Activated T-cell treated with anti-CD3 and anti-CD28 coated beads, Interleukin-2, amount 50 U/mL, for 72 hours (primary cell): Measurements from ENCODE around the gene NDUFC2. TPM values are rescaled to one million over a fixed set of nuclear protein-coding genes. Genes with fewer than 3 reads are reported as not detected.

Experiments
- ATAC-seq, 2 donors: fragments of 150-1000 bp; cut with Tn5 transposase; replicated peaks in 1 of 2; 2 replicates each; pipeline ENCODE4 v1.10.0; 2021; ENCODE audit warnings: moderate library complexity in 2 of 2, mild to moderate bottlenecking in 1 of 2
- DNase-seq, 2 donors: peaks; one replicate each; pipeline ENCODE4 v3.0.0; 2021 to 2022; ENCODE audit warnings: mixed read lengths in 1 of 2
- H3K27ac Mint-ChIP-seq: one replicate; pipeline ENCODE4 v1.8.0; 2022; ENCODE audit warnings: mild to moderate bottlenecking, moderate library complexity, mixed read lengths
- H3K27me3 Mint-ChIP-seq: one replicate; pipeline ENCODE4 v1.8.0; 2022; ENCODE audit warnings: low read depth, mixed read lengths
- H3K36me3 Mint-ChIP-seq, 2 donors: one replicate each; pipeline ENCODE4 v1.8.0; 2022; ENCODE audit warnings: mixed read lengths in 2 of 2, mild to moderate bottlenecking in 1 of 2; ENCODE audit not compliant: insufficient read depth in 2 of 2
- H3K4me1 Mint-ChIP-seq: one replicate; pipeline ENCODE4 v1.8.0; 2022; ENCODE audit warnings: low read depth, mixed read lengths
- H3K4me3 Mint-ChIP-seq, 2 donors: one replicate each; pipeline ENCODE4 v1.8.0; 2022; ENCODE audit warnings: mild to moderate bottlenecking in 2 of 2, mixed read lengths in 2 of 2, moderate library complexity in 2 of 2
- H3K9me3 Mint-ChIP-seq, 2 donors: one replicate each; pipeline ENCODE4 v1.8.0; 2022; ENCODE audit warnings: mixed read lengths in 2 of 2
- total RNA-seq, 2 donors: library from RNA; stranded (reverse); gene quantifications; one replicate each; pipeline ENCODE4 v1.2.3, GENCODE V29; 2022

The NDUFC2 gene
- total RNA-seq, 2 donors from 2014 or later, result 190 to 199 TPM

DNA sequence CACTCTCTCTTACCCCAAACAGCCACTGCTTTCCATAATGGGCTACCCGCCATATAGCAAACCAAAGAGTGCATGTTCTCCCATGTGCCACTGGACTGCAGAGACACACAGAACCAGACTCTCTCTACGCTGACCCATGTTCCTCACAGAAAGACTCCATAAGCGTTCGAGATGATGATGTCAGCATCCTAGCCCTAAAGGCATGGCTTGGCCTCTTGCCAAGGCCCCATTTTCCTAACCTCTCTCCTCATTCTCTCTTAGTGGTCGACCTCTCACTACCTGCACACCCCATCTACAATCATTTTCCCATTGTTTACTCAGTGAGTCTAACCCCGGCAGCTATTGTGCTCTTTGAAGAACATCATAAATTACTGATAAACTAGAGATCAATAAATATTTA is 4.9 kb downstream of the NDUFC2 start:
- Mint-ChIP-seq H3K27me3 (no peaks in the 10 kb centered on the region), H3K27ac (peak overlapping the region; percentile 50), H3K36me3 (peaks cover 4 to 20% of the 10 kb centered on the region in 2 donors), H3K9me3 (no peaks in the 10 kb centered on the region), H3K4me3 (no peak overlapping the region), H3K4me1 (peaks cover 42% of the 10 kb centered on the region)
- no peak for DNase-seq
- no peak for ATAC-seq

DNA sequence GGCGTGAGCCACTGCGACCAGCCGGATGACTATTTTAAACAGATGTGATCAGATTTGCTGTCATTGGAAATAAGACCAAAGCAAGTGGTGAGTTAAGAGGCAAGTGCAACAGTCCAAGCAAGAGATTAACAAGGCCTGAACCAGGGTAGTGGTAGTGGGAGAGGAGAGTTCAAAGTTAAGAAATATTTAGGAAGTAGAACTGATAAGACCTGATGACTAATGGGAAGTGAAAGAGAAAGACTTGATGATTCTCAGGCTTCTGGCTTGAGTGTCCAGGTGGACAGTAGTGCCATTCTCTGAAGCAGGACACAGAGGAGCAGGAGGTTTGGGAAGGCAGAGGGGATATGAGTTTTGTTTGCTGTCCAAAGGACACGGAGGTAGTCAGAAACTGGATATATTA is 7.2 kb downstream of the NDUFC2 start:
- Mint-ChIP-seq H3K27ac (peak overlapping the region; percentile 34), H3K4me3 (no peak overlapping the region)

DNA sequence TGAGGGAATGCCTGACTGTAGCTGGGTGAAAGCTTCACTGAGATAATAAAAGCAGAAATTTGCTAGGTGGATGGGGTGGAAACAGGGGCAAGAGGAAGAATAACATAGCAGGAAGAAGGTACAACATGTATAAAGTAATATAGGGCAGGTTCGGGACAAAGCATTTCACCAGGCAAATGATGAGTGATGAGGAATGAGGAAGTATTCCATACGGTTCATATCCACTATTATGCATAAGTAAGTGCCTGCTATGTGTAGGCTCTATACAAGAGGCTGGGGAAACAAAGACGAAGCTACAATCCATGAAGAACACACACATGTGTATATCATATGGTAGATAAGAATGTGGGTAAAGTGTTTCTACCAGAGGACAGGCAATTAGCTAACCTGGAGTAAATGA is 7.9 kb downstream of the NDUFC2 start:
- no peaks in the 10 kb centered on the region for H3K9me3 Mint-ChIP-seq
- ATAC-seq (no peak), DNase-seq (no peak)
- H3K4me1 Mint-ChIP-seq, result peaks cover 31% of the 10 kb centered on the region
- H3K27me3 Mint-ChIP-seq, result no peaks in the 10 kb centered on the region
- peak overlapping the region; percentile 8 for H3K27ac Mint-ChIP-seq
- peaks cover 7 to 33% of the 10 kb centered on the region in 2 donors for H3K36me3 Mint-ChIP-seq
- H3K4me3 Mint-ChIP-seq, result no peak overlapping the region

More for the DNA sequence above, 7.2 kb downstream of the NDUFC2 start:
- no peaks in the 10 kb centered on the region for H3K27me3 Mint-ChIP-seq
- peaks cover 5 to 31% of the 10 kb centered on the region in 2 donors for H3K36me3 Mint-ChIP-seq
- H3K9me3 Mint-ChIP-seq, result no peaks in the 10 kb centered on the region
- peaks cover 34% of the 10 kb centered on the region for H3K4me1 Mint-ChIP-seq
- DNase-seq, result no peak
- ATAC-seq, result no peak

GRCh38 chr11:78070621-78071020 is 9.0 kb downstream of the NDUFC2 start:
- no peak overlapping the region for H3K27ac Mint-ChIP-seq

DNA sequence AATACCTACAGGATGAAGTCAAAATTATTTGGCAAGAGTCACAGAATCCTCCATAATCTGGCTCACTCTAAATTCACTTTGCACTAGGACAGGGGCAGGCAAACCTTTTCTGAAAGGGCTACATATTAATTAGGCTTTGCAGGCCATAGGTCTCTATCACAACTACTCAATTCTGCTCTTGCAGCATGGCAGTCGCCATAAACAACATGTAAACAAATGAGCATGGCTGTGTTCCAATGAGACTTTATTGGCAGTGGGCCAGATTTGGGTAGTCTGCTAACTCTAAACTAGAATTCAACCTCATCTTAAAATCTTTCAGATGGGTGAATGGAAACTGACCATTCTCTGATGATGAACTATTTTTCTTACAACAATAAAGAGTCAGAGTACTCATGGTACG is 10.2 kb downstream of the NDUFC2 start:
- DNase-seq (no peak), ATAC-seq (no peak)
- Mint-ChIP-seq H3K4me3 (no peak overlapping the region), H3K36me3 (peaks cover 7 to 24% of the 10 kb centered on the region in 2 donors), H3K9me3 (no peaks in the 10 kb centered on the region), H3K4me1 (peaks cover 14% of the 10 kb centered on the region), H3K27ac (no peak overlapping the region), H3K27me3 (no peaks in the 10 kb centered on the region)

More at GRCh38 chr11:78070621-78071020, 9.0 kb downstream of the NDUFC2 start:
- ATAC-seq, result no peak
- Mint-ChIP-seq H3K4me3 (no peak overlapping the region), H3K9me3 (no peaks in the 10 kb centered on the region), H3K4me1 (peaks cover 20% of the 10 kb centered on the region), H3K36me3 (peaks cover 7 to 28% of the 10 kb centered on the region in 2 donors), H3K27me3 (no peaks in the 10 kb centered on the region)
- no peak for DNase-seq

DNA sequence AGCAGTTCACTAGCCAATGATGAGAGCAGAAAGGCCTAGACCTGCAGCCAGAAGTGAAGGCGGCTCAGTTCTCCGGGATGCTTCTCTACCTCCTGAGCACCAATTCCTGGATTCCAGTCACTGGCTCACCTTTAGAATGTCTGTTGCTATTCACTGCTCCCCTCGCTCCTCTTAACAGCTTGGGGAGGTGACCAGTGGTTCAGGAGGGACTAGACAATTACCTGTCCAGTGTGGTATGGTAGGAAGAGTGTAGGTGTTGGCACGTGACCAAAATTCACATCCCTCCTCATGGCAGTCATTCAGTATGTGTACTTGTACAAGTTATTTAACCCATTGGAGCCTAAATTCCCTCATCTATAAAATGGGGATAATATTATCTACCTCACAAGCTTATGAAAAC is 12.0 kb downstream of the NDUFC2 start:
- peaks cover 6% of the 10 kb centered on the region for H3K4me1 Mint-ChIP-seq
- no peaks in the 10 kb centered on the region for H3K27me3 Mint-ChIP-seq
- H3K36me3 Mint-ChIP-seq, result peaks cover 7 to 27% of the 10 kb centered on the region in 2 donors
- DNase-seq, result no peak
- H3K27ac Mint-ChIP-seq, result no peak overlapping the region
- H3K4me3 Mint-ChIP-seq, result no peak overlapping the region
- no peaks in the 10 kb centered on the region for H3K9me3 Mint-ChIP-seq
- ATAC-seq, result no peak

DNA sequence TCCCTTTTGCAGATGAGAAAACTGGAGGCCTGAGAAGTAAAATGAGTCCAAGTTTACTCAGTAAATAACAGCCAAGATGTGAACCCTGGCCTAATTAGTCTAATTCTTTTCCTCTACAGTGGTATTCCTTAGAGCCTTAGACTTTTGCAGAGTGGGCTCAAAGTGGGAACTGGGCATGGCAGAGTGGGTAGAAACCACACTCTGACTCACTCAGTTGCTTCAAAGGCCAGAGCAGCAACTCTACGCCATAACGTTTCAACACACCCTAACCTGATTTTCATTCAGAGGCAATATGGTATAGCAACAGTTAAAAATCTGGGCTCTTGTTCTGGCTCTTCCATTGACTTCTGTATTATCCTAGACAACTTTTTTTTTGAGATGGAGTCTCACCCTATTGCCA is 13.2 kb downstream of the NDUFC2 start:
- Mint-ChIP-seq H3K4me1 (peaks cover 6% of the 10 kb centered on the region), H3K27ac (no peak overlapping the region), H3K27me3 (no peaks in the 10 kb centered on the region), H3K4me3 (no peak overlapping the region), H3K9me3 (no peaks in the 10 kb centered on the region), H3K36me3 (peaks cover 7 to 22% of the 10 kb centered on the region in 2 donors)
- ATAC-seq (no peak), DNase-seq (no peak)

DNA sequence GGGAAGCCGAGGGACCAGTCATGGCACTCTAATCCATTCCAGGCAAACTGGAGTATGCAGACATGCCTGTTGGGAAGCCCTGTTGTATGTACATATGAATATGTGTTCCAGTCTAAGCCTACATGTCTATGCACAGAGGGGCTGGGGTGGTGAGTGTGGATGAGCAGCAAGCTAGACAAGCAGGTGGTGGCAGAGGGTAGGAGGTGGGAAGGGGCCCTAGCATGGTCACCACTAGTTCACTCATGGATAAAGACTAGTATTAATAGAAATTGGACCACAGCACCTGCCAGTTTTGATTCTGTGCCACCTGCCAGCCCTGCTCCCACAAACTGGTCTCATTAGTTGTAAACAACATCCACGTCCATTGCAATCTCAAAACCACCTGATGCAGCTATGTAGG is 14.5 kb downstream of the NDUFC2 start:
- Mint-ChIP-seq H3K4me1 (peaks cover 6% of the 10 kb centered on the region), H3K4me3 (no peak overlapping the region), H3K27ac (no peak overlapping the region), H3K9me3 (no peaks in the 10 kb centered on the region), H3K36me3 (peaks cover 7 to 18% of the 10 kb centered on the region in 2 donors), H3K27me3 (no peaks in the 10 kb centered on the region)
- ATAC-seq (no peak), DNase-seq (no peak)

GRCh38 chr11:78063440-78064181 is 16.1 kb downstream of the NDUFC2 start, which contains the start of gene THRSP:
Gene THRSP (plus strand): TSS chr11:78063861. CDS start chr11:78063882, 21 bp downstream.
- peaks cover 6 to 9% of the 10 kb centered on the region in 2 donors for H3K36me3 Mint-ChIP-seq
- no peak within 1 kb of the TSS for H3K4me3 Mint-ChIP-seq
- peak in 1 of 2 donors; percentile 4 for ATAC-seq
- DNase-seq, result no peak
- no peaks in the 10 kb centered on the region for H3K9me3 Mint-ChIP-seq
- peaks cover 6% of the 10 kb centered on the region for H3K4me1 Mint-ChIP-seq
- H3K27ac Mint-ChIP-seq, result no peak within 1 kb of the TSS
- no peaks in the 10 kb centered on the region for H3K27me3 Mint-ChIP-seq

- Mint-ChIP-seq H3K36me3 (peaks cover 4 to 8% of the 10 kb centered on the region in 2 donors), H3K27me3 (no peaks in the 10 kb centered on the region), H3K9me3 (no peaks in the 10 kb centered on the region), H3K4me3 (no peak overlapping the region), H3K27ac (no peak overlapping the region), H3K4me1 (peaks cover 5% of the 10 kb centered on the region)
- DNase-seq, result no peak
- ATAC-seq, result no peak
Observed at GRCh38 chr11:78062671-78063070, 17.0 kb downstream of the NDUFC2 start.

DNA sequence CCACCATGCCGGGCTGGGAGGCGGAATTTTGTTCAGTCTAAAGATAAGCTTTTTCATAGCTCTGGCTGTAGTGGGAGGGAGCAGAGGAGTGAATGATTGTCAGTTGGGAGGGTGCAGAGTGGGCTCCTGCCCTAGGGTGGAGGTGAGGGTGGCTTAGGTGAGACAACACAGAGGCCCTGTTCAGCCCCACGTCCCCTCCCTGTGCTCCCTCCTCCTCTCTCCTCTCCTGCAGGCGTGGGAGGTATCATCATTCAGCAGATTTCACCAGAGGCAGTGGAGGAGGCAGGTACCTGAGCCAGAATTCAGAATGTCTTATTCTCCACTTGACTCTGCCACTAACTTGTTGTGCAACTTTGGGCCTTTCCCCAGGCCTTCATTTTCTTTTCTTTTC is 17.7 kb downstream of the NDUFC2 start:
- Mint-ChIP-seq H3K27me3 (no peaks in the 10 kb centered on the region), H3K4me3 (no peak overlapping the region), H3K9me3 (no peaks in the 10 kb centered on the region), H3K27ac (no peak overlapping the region), H3K36me3 (peaks cover 0 to 4% of the 10 kb centered on the region in 2 donors), H3K4me1 (no peaks in the 10 kb centered on the region)
- ATAC-seq, result no peak
- DNase-seq, result no peak

GRCh38 chr11:78061088-78061920 is 18.4 kb downstream of the NDUFC2 start:
- H3K27me3 Mint-ChIP-seq, result no peaks in the 10 kb centered on the region
- H3K36me3 Mint-ChIP-seq, result peaks cover 0 to 4% of the 10 kb centered on the region in 2 donors
- H3K4me1 Mint-ChIP-seq, result no peaks in the 10 kb centered on the region
- ATAC-seq (no peak), DNase-seq (no peak)
- H3K9me3 Mint-ChIP-seq, result no peaks in the 10 kb centered on the region
- no peak overlapping the region for H3K4me3 Mint-ChIP-seq
- no peak overlapping the region for H3K27ac Mint-ChIP-seq

GRCh38 chr11:78060533-78060932 is 19.1 kb downstream of the NDUFC2 start:
- DNase-seq (no peak), ATAC-seq (no peak)
- Mint-ChIP-seq H3K4me1 (no peaks in the 10 kb centered on the region), H3K27ac (no peak overlapping the region), H3K36me3 (peaks cover 0 to 4% of the 10 kb centered on the region in 2 donors), H3K9me3 (no peaks in the 10 kb centered on the region), H3K27me3 (no peaks in the 10 kb centered on the region), H3K4me3 (no peak overlapping the region)
